H1 (cell line): ENCODE measurements around the gene RADIL. TPM values are rescaled to one million over a fixed set of nuclear protein-coding genes. Genes with fewer than 3 reads are reported as not detected.

Experiments
- CTCF ChIA-PET: fragments of 300-600 bp; sonication (Branson Sonifier 250); formaldehyde crosslinking; loops from one replicate; lab custom pipeline; 2021; ENCODE audit not compliant: partially characterized antibody; lab: Charles Lee
- POLR2A ChIA-PET: fragments of 300-600 bp; sonication (Branson Sonifier 250); formaldehyde crosslinking; loops from one replicate; lab custom pipeline; 2021; ENCODE audit warnings: inconsistent platforms; ENCODE audit not compliant: partially characterized antibody; lab: Charles Lee
- DNase-seq, 2 experiments: peaks; one replicate each; pipeline versions ENCODE4 v3.0.0 to v3.0.0-alpha.2; 2010 to 2022; ENCODE audit warnings: low spot score in 2 of 2, low read depth in 1 of 2, mixed read lengths in 1 of 2
- FAIRE-seq: peaks from 2 replicates; lab custom pipeline; 2011; peaks lifted over from hg19 to GRCh38; lab: Jason Lieb, UNC
- H2AFZ ChIP-seq: 2 replicates; pipeline ENCODE4 v1.8.1; 2012; ENCODE audit warnings: low read length, inconsistent platforms
- H2AK5ac ChIP-seq: 2 replicates; pipeline ENCODE4 v1.6.1; 2013; ENCODE audit warnings: low read depth, low read length
- H2BK120ac ChIP-seq: replicated peaks from 2 replicates; pipeline ENCODE3; 2013; ENCODE audit warnings: low read depth, low read length, inconsistent platforms
- H2BK12ac ChIP-seq: 2 replicates; pipeline ENCODE4 v1.6.1; 2013; ENCODE audit warnings: low read depth, low read length
- H2BK15ac ChIP-seq: 2 replicates; pipeline ENCODE4 v1.6.1; 2013; ENCODE audit warnings: low read length
- H2BK20ac ChIP-seq: 2 replicates; pipeline ENCODE4 v1.6.1; 2013; ENCODE audit warnings: low read length
- H2BK5ac ChIP-seq: 2 replicates; pipeline ENCODE4 v1.6.1; 2013; ENCODE audit warnings: low read depth, low read length
- H3K14ac ChIP-seq: 2 replicates; pipeline ENCODE4 v1.6.1; 2013; ENCODE audit warnings: inconsistent platforms; ENCODE audit not compliant: insufficient read length
- H3K18ac ChIP-seq: 2 replicates; pipeline ENCODE4 v1.6.1; 2013; ENCODE audit warnings: low read length; ENCODE audit errors: extremely low read depth
- H3K23ac ChIP-seq: 2 replicates; pipeline ENCODE4 v1.6.1; 2013; ENCODE audit warnings: inconsistent platforms; ENCODE audit not compliant: insufficient read length
- H3K23me2 ChIP-seq: 2 replicates; pipeline ENCODE4 v1.6.1; 2013; ENCODE audit warnings: low read depth, low read length
- H3K27ac ChIP-seq: 2 replicates; pipeline ENCODE4 v1.6.1; 2011; ENCODE audit warnings: low read depth, low read length, inconsistent platforms
- H3K27me3 ChIP-seq, 4 experiments: replicated peaks in 1 of 4; 1 replicate in 1 of 4; 2 replicates in 3 of 4; pipeline versions ENCODE4 v1.6.1 to v1.8.1; 2011 to 2013; ENCODE audit warnings: low read length in 3 of 4, mild to moderate bottlenecking in 3 of 4, inconsistent platforms in 2 of 4, mixed read lengths in 2 of 4, moderate library complexity in 1 of 4; ENCODE audit not compliant: control insufficient read depth in 3 of 4, insufficient read depth in 3 of 4; ENCODE audit errors: extremely low read depth in 1 of 4
- H3K36me3 ChIP-seq, 4 experiments: 2 replicates each; pipeline versions ENCODE4 v1.6.1 to v1.8.1; 2011 to 2013; ENCODE audit warnings: mild to moderate bottlenecking in 4 of 4, low read length in 3 of 4, moderate library complexity in 2 of 4, control low read depth in 1 of 4, inconsistent platforms in 1 of 4; ENCODE audit not compliant: insufficient read depth in 4 of 4, control insufficient read depth in 2 of 4
- H3K4ac ChIP-seq: replicated peaks from 2 replicates; pipeline ENCODE3; 2013; ENCODE audit warnings: low read length, low read depth, mixed read lengths, inconsistent platforms; ENCODE audit not compliant: insufficient read length
- H3K4me1 ChIP-seq, 4 experiments: replicated peaks in 1 of 4; 1 replicate in 1 of 4; 2 replicates in 3 of 4; pipeline versions ENCODE4 v1.6.1 to v1.8.1; 2011 to 2013; ENCODE audit warnings: low read length in 3 of 4, inconsistent platforms in 2 of 4, mixed read lengths in 1 of 4; ENCODE audit not compliant: insufficient read depth in 4 of 4, control insufficient read depth in 3 of 4
- H3K4me2 ChIP-seq, 2 experiments: 2 replicates each; pipeline versions ENCODE4 v1.6.1 to v1.8.1; 2011 to 2013; ENCODE audit warnings: low read depth in 2 of 2, low read length in 2 of 2, control low read depth in 1 of 2, inconsistent platforms in 1 of 2, mild to moderate bottlenecking in 1 of 2; ENCODE audit not compliant: insufficient read depth in 1 of 2
- H3K4me3 ChIP-seq, 4 experiments: fragments of 200-600, 300-600 bp in 1 of 4; sonication (generic), shearing (Covaris generic), sonication (Bioruptor Twin) in 1 of 4; 2 replicates each; pipeline versions ENCODE4 v1.5.1 to v1.8.1; 2011 to 2016; ENCODE audit warnings: low read length in 4 of 4, low read depth in 3 of 4, control low read depth in 2 of 4, inconsistent platforms in 2 of 4, mild to moderate bottlenecking in 2 of 4, mixed read lengths in 1 of 4, moderate library complexity in 1 of 4; ENCODE audit not compliant: insufficient read depth in 2 of 4; ENCODE audit errors: extremely low read depth in 1 of 4
- H3K56ac ChIP-seq: replicated peaks from 2 replicates; pipeline ENCODE3; 2013; ENCODE audit warnings: low read depth, mild to moderate bottlenecking, mixed read lengths, low read length, inconsistent platforms; ENCODE audit not compliant: insufficient read length
- H3K79me1 ChIP-seq: 2 replicates; pipeline ENCODE4 v1.6.1; 2013; ENCODE audit warnings: low read depth, low read length, control low read depth
- H3K79me2 ChIP-seq, 2 experiments: 2 replicates each; pipeline versions ENCODE4 v1.6.1 to v1.8.1; 2012 to 2013; ENCODE audit warnings: low read length in 2 of 2, mild to moderate bottlenecking in 2 of 2, inconsistent platforms in 1 of 2; ENCODE audit not compliant: insufficient read depth in 2 of 2, control insufficient read depth in 1 of 2
- H3K9ac ChIP-seq, 4 experiments: replicated peaks in 1 of 4; 1 replicate in 1 of 4; 2 replicates in 3 of 4; pipeline versions ENCODE4 v1.6.1 to v1.8.1; 2011 to 2013; ENCODE audit warnings: low read depth in 3 of 4, low read length in 3 of 4, control low read depth in 2 of 4, mild to moderate bottlenecking in 2 of 4, moderate library complexity in 2 of 4, inconsistent platforms in 1 of 4; ENCODE audit errors: extremely low read depth in 1 of 4
- H3K9me3 ChIP-seq, 2 experiments: 2 replicates each; pipeline versions ENCODE4 v1.6.1 to v1.8.1; 2012 to 2013; ENCODE audit warnings: mild to moderate bottlenecking in 2 of 2, moderate library complexity in 2 of 2, control low read depth in 1 of 2, inconsistent platforms in 1 of 2, low read depth in 1 of 2, low read length in 1 of 2, mixed read lengths in 1 of 2; ENCODE audit not compliant: insufficient read depth in 2 of 2
- H4K20me1 ChIP-seq, 2 experiments: replicated peaks in 1 of 2; 2 replicates each; pipeline versions ENCODE3 to v1.8.1; 2011 to 2013; ENCODE audit warnings: inconsistent platforms in 2 of 2, low read length in 2 of 2, mild to moderate bottlenecking in 1 of 2; ENCODE audit not compliant: insufficient read depth in 2 of 2, control insufficient read depth in 1 of 2
- H4K5ac ChIP-seq: 2 replicates; pipeline ENCODE4 v1.6.1; 2013; ENCODE audit warnings: low read length, low read depth, mixed read lengths, inconsistent platforms; ENCODE audit not compliant: insufficient read length
- H4K8ac ChIP-seq: 2 replicates; pipeline ENCODE4 v1.8.0; 2013; ENCODE audit warnings: mild to moderate bottlenecking, moderate library complexity, low read length, inconsistent platforms; ENCODE audit not compliant: insufficient read depth; ENCODE audit errors: extremely low read depth
- H4K91ac ChIP-seq: replicated peaks from 2 replicates; pipeline ENCODE3; 2013; ENCODE audit warnings: low read length, mixed read lengths, inconsistent platforms; ENCODE audit not compliant: insufficient read length
- CBX5 ChIP-seq: fragments of 300-800, 300-1000 bp; sonication (generic); IDR thresholded peaks from 2 replicates; pipeline ENCODE4 v1.7.1; 2016; ENCODE audit warnings: antibody characterized with exemption, low read length, low read depth
- EZH2 ChIP-seq: fragments of 200-600 bp; sonication (generic); IDR thresholded peaks from 2 replicates; pipeline ENCODE4 v1.7.1; 2012; ENCODE audit warnings: low read depth, mild to moderate bottlenecking, moderate library complexity, low read length, inconsistent platforms; ENCODE audit not compliant: severe bottlenecking
- NANOG ChIP-seq: IDR thresholded peaks from 2 replicates; pipeline ENCODE4 v1.6.1; 2011; ENCODE audit warnings: low read length, low read depth, mild to moderate bottlenecking, inconsistent platforms; ENCODE audit not compliant: insufficient read depth, poor library complexity, severe bottlenecking
- SIRT6 ChIP-seq: IDR thresholded peaks from one replicate; pipeline ENCODE4 v1.7.1; 2012; ENCODE audit warnings: low read length, inconsistent platforms
- TAF1 ChIP-seq: IDR thresholded peaks from 2 replicates; pipeline ENCODE4 v1.6.1; 2011; ENCODE audit warnings: mild to moderate bottlenecking, low read depth, low read length
- YY1 ChIP-seq: IDR thresholded peaks from 2 replicates; pipeline ENCODE4 v1.6.1; 2011; ENCODE audit warnings: low read depth, mild to moderate bottlenecking, low read length
- ZNF274 ChIP-seq: IDR thresholded peaks from 2 replicates; pipeline ENCODE4 v1.7.0; 2012; ENCODE audit warnings: low read length, borderline replicate concordance; ENCODE audit errors: extremely low read depth
- WGBS, 2 experiments: shearing (Covaris generic) in 1 of 2; methylation state at CpG; one replicate each; pipeline versions ENCODE4 v1.1.6 to v1.1.7; 2013 to 2015; ENCODE audit warnings: low lambda C conversion rate in 2 of 2, mixed read lengths in 2 of 2, inconsistent platforms in 1 of 2, low coverage in 1 of 2, missing lambda C conversion rate in 1 of 2; ENCODE audit not compliant: insufficient replicate concordance in 2 of 2, insufficient coverage in 1 of 2, insufficient read length in 1 of 2; ENCODE audit errors: extremely low coverage in 1 of 2, missing lambda C conversion rate in 1 of 2; 5-methylcytosine and 5-hydroxymethylcytosine counted together
- polyA plus RNA-seq, 7 experiments: library from polyadenylated mRNA; depleted of rRNA in 3 of 7; stranded (reverse) in 5 of 7; unstranded in 2 of 7; fragments of >200 nt in 5 of 7; fragments of 200-250 nt in 2 of 7; gene quantifications; 1 replicate in 5 of 7; 2 replicates in 1 of 7; 4 replicates in 1 of 7; pipeline versions ENCODE4 v1.2.1 to v1.2.3, GENCODE V29; 2011 to 2013; ENCODE audit warnings: missing spikeins in 2 of 7, mixed read lengths in 2 of 7
- total RNA-seq: library from RNA; stranded (reverse); fragmentation: NEBNext Ultra II Directional; extraction: Animal tissue kit (Norgen Biotek cat#: 25700); gene quantifications from 2 replicates; pipeline ENCODE4 v1.2.1, GENCODE V29; 2021

The RADIL gene
- total and polyA plus RNA-seq, 2 of the 8 experiments (the other 6 are each of a cell fraction or from before 2014, with no cell fraction given): 5.0 to 5.4 TPM

DNA sequence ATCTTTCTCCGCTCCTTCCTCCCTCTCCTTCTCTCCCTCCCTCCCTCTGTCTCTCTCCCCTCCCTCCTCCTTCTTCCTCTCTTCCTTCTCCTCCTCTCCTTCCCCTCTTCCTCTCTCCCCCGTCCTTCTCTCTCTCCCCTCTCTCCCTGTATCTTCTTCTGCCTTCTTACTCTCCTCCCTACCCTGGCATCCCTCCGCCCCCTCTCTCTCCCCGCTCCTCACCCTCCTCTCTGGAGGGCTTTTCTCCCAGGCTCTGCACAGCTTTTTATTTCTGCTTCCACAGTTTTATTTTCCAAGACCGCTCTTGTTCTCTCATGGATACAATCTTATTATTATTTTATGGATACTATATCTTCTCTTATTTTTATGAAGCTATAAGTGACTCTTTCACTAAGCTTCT lies 75.5 kb downstream of the RADIL start:
- no peaks in the 10 kb centered on the region for H3K9me3 ChIP-seq
- no peak overlapping the region for H2AFZ ChIP-seq
- H3K56ac ChIP-seq: no peak overlapping the region
- H3K27me3 ChIP-seq: no peaks in the 10 kb centered on the region
- H3K79me2 ChIP-seq: no peaks in the 10 kb centered on the region
- no peak overlapping the region for H4K91ac ChIP-seq
- POLR2A ChIA-PET: interaction anchor here (0.6 kb wide), 1 partner anchor 278 kb away, joined by 4 read pairs; no protein-coding TSS in a partner anchor
- WGBS, 2 experiments: 54% methylated on average over 5 of the region's 5 CpGs; no CpG with 5 or more reads in 1 of the 2 experiments
- no peaks in the 10 kb centered on the region for H3K36me3 ChIP-seq
- H3K18ac ChIP-seq: no peak overlapping the region
- no peak overlapping the region for H3K23ac ChIP-seq
- TF ChIP-seq SIRT6: no peak
- no peak for TF ChIP-seq YY1
- TF ChIP-seq TAF1: no peak
- no peak for TF ChIP-seq EZH2
- no peak for TF ChIP-seq NANOG
- TF ChIP-seq CBX5: no peak
- no peak for TF ChIP-seq ZNF274
- no peak overlapping the region for H4K8ac ChIP-seq
- no peak overlapping the region for H3K4ac ChIP-seq
- no peak overlapping the region for H3K4me2 ChIP-seq
- no peak overlapping the region for H3K9ac ChIP-seq
- H2BK20ac ChIP-seq: no peak overlapping the region
- H2AK5ac ChIP-seq: no peak overlapping the region
- H3K4me3 ChIP-seq: no peak overlapping the region
- peaks cover 0 to 7% (median 1%) of the 10 kb centered on the region in 4 experiments; a peak in 1 of 7 replicates for H3K4me1 ChIP-seq
- no peak for FAIRE-seq
- no peak overlapping the region for H2BK15ac ChIP-seq
- no peak overlapping the region for H2BK120ac ChIP-seq
- DNase-seq: no peak
- CTCF ChIA-PET: interaction anchor here (1.1 to 2.2 kb wide), 2 partner anchors 10 to 16 kb away, joined by 7 read pairs; no protein-coding TSS in a partner anchor
- no peak overlapping the region for H2BK12ac ChIP-seq
- no peak overlapping the region for H3K14ac ChIP-seq
- H2BK5ac ChIP-seq: no peak overlapping the region
- H4K5ac ChIP-seq: no peak overlapping the region
- H3K79me1 ChIP-seq: no peaks in the 10 kb centered on the region
- H3K27ac ChIP-seq: no peak overlapping the region
- H4K20me1 ChIP-seq: no peaks in the 10 kb centered on the region
- no peaks in the 10 kb centered on the region for H3K23me2 ChIP-seq
